Neural cell (in vitro differentiated cells): ENCODE results near the gene PDS5A. TPM values are rescaled to one million over a fixed set of nuclear protein-coding genes. Genes with fewer than 3 reads are reported as not detected.

Source experiments
- H2AFZ ChIP-seq: fragments of 200-600, 300-800 bp; sonication (generic), shearing (Covaris generic); 2 replicates; pipeline ENCODE4 v1.6.0; 2014; ENCODE audit warnings: low read depth, mild to moderate bottlenecking, antibody characterized with exemption, low read length, moderate library complexity
- H3F3A ChIP-seq: fragments of 200-600 bp; shearing (Covaris generic); 2 replicates; pipeline ENCODE4 v1.6.1; 2016; ENCODE audit warnings: mild to moderate bottlenecking, moderate library complexity, mixed read lengths, antibody characterized with exemption, low read length; ENCODE audit not compliant: insufficient read depth, poor library complexity, severe bottlenecking
- H3K27ac ChIP-seq: fragments of 200-600, 300-800 bp; sonication (generic), shearing (Covaris generic); 2 replicates; pipeline ENCODE4 v1.5.1; 2014; ENCODE audit warnings: mild to moderate bottlenecking, low read length, moderate library complexity
- H3K27me3 ChIP-seq: fragments of 300-800, 200-600 bp; sonication (generic), shearing (Covaris generic); 2 replicates; pipeline ENCODE4 v1.6.0; 2014; ENCODE audit warnings: mild to moderate bottlenecking, low read depth, low read length, moderate library complexity; ENCODE audit not compliant: insufficient read depth
- H3K36me3 ChIP-seq: fragments of 300-800, 200-600 bp; sonication (generic), shearing (Covaris generic); 2 replicates; pipeline ENCODE4 v1.5.1; 2014; ENCODE audit warnings: mild to moderate bottlenecking, antibody characterized with exemption, low read length, moderate library complexity; ENCODE audit not compliant: insufficient read depth
- H3K4me2 ChIP-seq: fragments of 300-800, 200-600 bp; sonication (generic), shearing (Covaris generic); 2 replicates; pipeline ENCODE4 v1.6.0; 2014; ENCODE audit warnings: mild to moderate bottlenecking, low read length
- H3K4me3 ChIP-seq: fragments of 300-800, 200-600 bp; sonication (generic), shearing (Covaris generic); 2 replicates; pipeline ENCODE4 v1.5.1; 2014; ENCODE audit warnings: mild to moderate bottlenecking, low read length, moderate library complexity
- H3K79me2 ChIP-seq: fragments of 200-600 bp; shearing (Covaris generic); replicated peaks from 2 replicates; pipeline ENCODE4 v1.6.0; 2014; ENCODE audit warnings: mild to moderate bottlenecking, low read length, moderate library complexity; ENCODE audit not compliant: insufficient read depth
- H3K9ac ChIP-seq: fragments of 300-800, 200-600 bp; sonication (generic), shearing (Covaris generic); 2 replicates; pipeline ENCODE4 v1.6.1; 2016; ENCODE audit warnings: mild to moderate bottlenecking, low read length, mixed read lengths
- H3K9me2 ChIP-seq: fragments of 200-600 bp; shearing (Covaris generic); 2 replicates; pipeline ENCODE4 v1.6.1; 2016; ENCODE audit warnings: mild to moderate bottlenecking, low read length, mixed read lengths; ENCODE audit not compliant: insufficient read depth
- H3K9me3 ChIP-seq: fragments of 200-600, 300-800 bp; sonication (generic), shearing (Covaris generic); 2 replicates; pipeline ENCODE4 v1.6.1; 2016; ENCODE audit warnings: mild to moderate bottlenecking, mixed run types, low read length, moderate library complexity, mixed read lengths
- H4K20me1 ChIP-seq: fragments of 200-600 bp; shearing (Covaris generic); 2 replicates; pipeline ENCODE4 v1.6.1; 2016; ENCODE audit warnings: mild to moderate bottlenecking, mixed run types; ENCODE audit not compliant: insufficient read depth
- CTCF ChIP-seq: fragments of 450-650 bp; IDR thresholded peaks from 2 replicates; pipeline ENCODE4 v1.5.1; 2014; ENCODE audit warnings: antibody characterized with exemption, mild to moderate bottlenecking, moderate library complexity; ENCODE audit not compliant: poor library complexity, severe bottlenecking
- EP300 ChIP-seq: fragments of 450-650 bp; conservative IDR thresholded peaks from 2 replicates; pipeline ENCODE4 v1.6.1; 2014; ENCODE audit warnings: antibody characterized with exemption, mild to moderate bottlenecking, moderate library complexity; ENCODE audit not compliant: poor library complexity, severe bottlenecking
- EZH2 ChIP-seq: fragments of 200-600, 300-800 bp; shearing (Covaris generic), sonication (generic); IDR thresholded peaks from 2 replicates; pipeline ENCODE4 v1.6.1; 2014; ENCODE audit warnings: antibody characterized with exemption, low read length, borderline replicate concordance, mild to moderate bottlenecking; ENCODE audit not compliant: insufficient read depth, poor library complexity, severe bottlenecking
- MXI1 ChIP-seq: fragments of 450-650 bp; conservative IDR thresholded peaks from 2 replicates; pipeline ENCODE4 v1.6.1; 2014; ENCODE audit warnings: antibody characterized with exemption, mild to moderate bottlenecking; ENCODE audit not compliant: poor library complexity, severe bottlenecking
- POLR2AphosphoS5 ChIP-seq: IDR thresholded peaks from 2 replicates; pipeline ENCODE4 v1.6.1; 2012
- RAD21 ChIP-seq: fragments of 450-650 bp; conservative IDR thresholded peaks from 2 replicates; pipeline ENCODE4 v1.6.1; 2014; ENCODE audit warnings: antibody characterized with exemption, mild to moderate bottlenecking, moderate library complexity
- REST ChIP-seq: IDR thresholded peaks from 2 replicates; pipeline ENCODE4 v1.6.1; 2012; ENCODE audit warnings: borderline replicate concordance
- SMC3 ChIP-seq: fragments of 450-650 bp; conservative IDR thresholded peaks from 2 replicates; pipeline ENCODE4 v1.6.1; 2014; ENCODE audit warnings: antibody characterized with exemption, mild to moderate bottlenecking, moderate library complexity; ENCODE audit not compliant: poor library complexity
- TAF1 ChIP-seq: IDR thresholded peaks from 2 replicates; pipeline ENCODE4 v1.6.1; 2012; ENCODE audit warnings: low read depth
- polyA plus RNA-seq: library from polyadenylated mRNA; depleted of rRNA; stranded (reverse); fragments of >200 nt; gene quantifications from 2 replicates; pipeline ENCODE4 v1.2.3, GENCODE V29; 2014

PDS5A gene
- polyA plus RNA-seq, 1 donor from 2014 or later, result 46.3 TPM

GRCh38 chr4:39852636-39853035 lies 125.1 kb downstream of the PDS5A start:
- Histone ChIP-seq H4K20me1 (no peaks in the 10 kb centered on the region), H3K27me3 (no peaks in the 10 kb centered on the region), H3K36me3 (no peaks in the 10 kb centered on the region), H3K27ac (no peak overlapping the region), H2AFZ (no peak overlapping the region), H3K4me2 (no peak overlapping the region), H3K79me2 (no peaks in the 10 kb centered on the region), H3K9me2 (no peaks in the 10 kb centered on the region), H3K4me3 (no peak overlapping the region), H3K9ac (no peak overlapping the region), H3K9me3 (no peaks in the 10 kb centered on the region), H3F3A (no peaks in the 10 kb centered on the region)
- TF ChIP-seq RAD21 (no peak), MXI1 (no peak), EZH2 (no peak), TAF1 (no peak)

- H3K27ac ChIP-seq, result no peak overlapping the region
- no peak overlapping the region for H3K9ac ChIP-seq
- no peaks in the 10 kb centered on the region for H3K79me2 ChIP-seq
- no peaks in the 10 kb centered on the region for H3F3A ChIP-seq
- no peaks in the 10 kb centered on the region for H3K9me3 ChIP-seq
- TF ChIP-seq EP300 (no peak), POLR2AphosphoS5 (no peak), MXI1 (no peak), CTCF (no peak), RAD21 (no peak), SMC3 (no peak), TAF1 (no peak), EZH2 (no peak), REST (no peak)
- no peaks in the 10 kb centered on the region for H3K9me2 ChIP-seq
- no peak overlapping the region for H3K4me3 ChIP-seq
- no peaks in the 10 kb centered on the region for H3K36me3 ChIP-seq
- no peak overlapping the region for H3K4me2 ChIP-seq
- no peaks in the 10 kb centered on the region for H4K20me1 ChIP-seq
- H2AFZ ChIP-seq, result no peak overlapping the region
- no peaks in the 10 kb centered on the region for H3K27me3 ChIP-seq
Observed at GRCh38 chr4:39850727-39851126, 127.0 kb downstream of the PDS5A start.

- no peak overlapping the region for H3K4me3 ChIP-seq
- no peak overlapping the region for H2AFZ ChIP-seq
- H3K27ac ChIP-seq, result no peak overlapping the region
- no peaks in the 10 kb centered on the region for H3K9me2 ChIP-seq
- H4K20me1 ChIP-seq, result no peaks in the 10 kb centered on the region
- TF ChIP-seq EZH2 (no peak), POLR2AphosphoS5 (no peak), CTCF (no peak), SMC3 (no peak), TAF1 (no peak), REST (no peak), RAD21 (no peak), EP300 (no peak)
- no peaks in the 10 kb centered on the region for H3F3A ChIP-seq
- no peaks in the 10 kb centered on the region for H3K36me3 ChIP-seq
- no peaks in the 10 kb centered on the region for H3K27me3 ChIP-seq
- no peaks in the 10 kb centered on the region for H3K79me2 ChIP-seq
- no peaks in the 10 kb centered on the region for H3K9me3 ChIP-seq
- H3K4me2 ChIP-seq, result no peak overlapping the region
- no peak overlapping the region for H3K9ac ChIP-seq
Observed at GRCh38 chr4:39846705-39847104, 131.0 kb downstream of the PDS5A start.
